Neural cell (in vitro differentiated cells): ENCODE results near the gene STX8. TPM values are rescaled to one million over a fixed set of nuclear protein-coding genes. Genes with fewer than 3 reads are reported as not detected.

ENCODE experiments used
- H2AFZ ChIP-seq: fragments of 200-600, 300-800 bp; sonication (generic), shearing (Covaris generic); 2 replicates; pipeline ENCODE4 v1.6.0; 2014; ENCODE audit warnings: low read depth, mild to moderate bottlenecking, antibody characterized with exemption, low read length, moderate library complexity
- H3F3A ChIP-seq: fragments of 200-600 bp; shearing (Covaris generic); 2 replicates; pipeline ENCODE4 v1.6.1; 2016; ENCODE audit warnings: mild to moderate bottlenecking, moderate library complexity, mixed read lengths, antibody characterized with exemption, low read length; ENCODE audit not compliant: insufficient read depth, poor library complexity, severe bottlenecking
- H3K27ac ChIP-seq: fragments of 200-600, 300-800 bp; sonication (generic), shearing (Covaris generic); 2 replicates; pipeline ENCODE4 v1.5.1; 2014; ENCODE audit warnings: mild to moderate bottlenecking, low read length, moderate library complexity
- H3K27me3 ChIP-seq: fragments of 300-800, 200-600 bp; sonication (generic), shearing (Covaris generic); 2 replicates; pipeline ENCODE4 v1.6.0; 2014; ENCODE audit warnings: mild to moderate bottlenecking, low read depth, low read length, moderate library complexity; ENCODE audit not compliant: insufficient read depth
- H3K36me3 ChIP-seq: fragments of 300-800, 200-600 bp; sonication (generic), shearing (Covaris generic); 2 replicates; pipeline ENCODE4 v1.5.1; 2014; ENCODE audit warnings: mild to moderate bottlenecking, antibody characterized with exemption, low read length, moderate library complexity; ENCODE audit not compliant: insufficient read depth
- H3K4me2 ChIP-seq: fragments of 300-800, 200-600 bp; sonication (generic), shearing (Covaris generic); 2 replicates; pipeline ENCODE4 v1.6.0; 2014; ENCODE audit warnings: mild to moderate bottlenecking, low read length
- H3K4me3 ChIP-seq: fragments of 300-800, 200-600 bp; sonication (generic), shearing (Covaris generic); 2 replicates; pipeline ENCODE4 v1.5.1; 2014; ENCODE audit warnings: mild to moderate bottlenecking, low read length, moderate library complexity
- H3K79me2 ChIP-seq: fragments of 200-600 bp; shearing (Covaris generic); replicated peaks from 2 replicates; pipeline ENCODE4 v1.6.0; 2014; ENCODE audit warnings: mild to moderate bottlenecking, low read length, moderate library complexity; ENCODE audit not compliant: insufficient read depth
- H3K9ac ChIP-seq: fragments of 300-800, 200-600 bp; sonication (generic), shearing (Covaris generic); 2 replicates; pipeline ENCODE4 v1.6.1; 2016; ENCODE audit warnings: mild to moderate bottlenecking, low read length, mixed read lengths
- H3K9me2 ChIP-seq: fragments of 200-600 bp; shearing (Covaris generic); 2 replicates; pipeline ENCODE4 v1.6.1; 2016; ENCODE audit warnings: mild to moderate bottlenecking, low read length, mixed read lengths; ENCODE audit not compliant: insufficient read depth
- H3K9me3 ChIP-seq: fragments of 200-600, 300-800 bp; sonication (generic), shearing (Covaris generic); 2 replicates; pipeline ENCODE4 v1.6.1; 2016; ENCODE audit warnings: mild to moderate bottlenecking, mixed run types, low read length, moderate library complexity, mixed read lengths
- H4K20me1 ChIP-seq: fragments of 200-600 bp; shearing (Covaris generic); 2 replicates; pipeline ENCODE4 v1.6.1; 2016; ENCODE audit warnings: mild to moderate bottlenecking, mixed run types; ENCODE audit not compliant: insufficient read depth
- CTCF ChIP-seq: fragments of 450-650 bp; IDR thresholded peaks from 2 replicates; pipeline ENCODE4 v1.5.1; 2014; ENCODE audit warnings: antibody characterized with exemption, mild to moderate bottlenecking, moderate library complexity; ENCODE audit not compliant: poor library complexity, severe bottlenecking
- EP300 ChIP-seq: fragments of 450-650 bp; conservative IDR thresholded peaks from 2 replicates; pipeline ENCODE4 v1.6.1; 2014; ENCODE audit warnings: antibody characterized with exemption, mild to moderate bottlenecking, moderate library complexity; ENCODE audit not compliant: poor library complexity, severe bottlenecking
- EZH2 ChIP-seq: fragments of 200-600, 300-800 bp; shearing (Covaris generic), sonication (generic); IDR thresholded peaks from 2 replicates; pipeline ENCODE4 v1.6.1; 2014; ENCODE audit warnings: antibody characterized with exemption, low read length, borderline replicate concordance, mild to moderate bottlenecking; ENCODE audit not compliant: insufficient read depth, poor library complexity, severe bottlenecking
- MXI1 ChIP-seq: fragments of 450-650 bp; conservative IDR thresholded peaks from 2 replicates; pipeline ENCODE4 v1.6.1; 2014; ENCODE audit warnings: antibody characterized with exemption, mild to moderate bottlenecking; ENCODE audit not compliant: poor library complexity, severe bottlenecking
- POLR2AphosphoS5 ChIP-seq: IDR thresholded peaks from 2 replicates; pipeline ENCODE4 v1.6.1; 2012
- RAD21 ChIP-seq: fragments of 450-650 bp; conservative IDR thresholded peaks from 2 replicates; pipeline ENCODE4 v1.6.1; 2014; ENCODE audit warnings: antibody characterized with exemption, mild to moderate bottlenecking, moderate library complexity
- REST ChIP-seq: IDR thresholded peaks from 2 replicates; pipeline ENCODE4 v1.6.1; 2012; ENCODE audit warnings: borderline replicate concordance
- SMC3 ChIP-seq: fragments of 450-650 bp; conservative IDR thresholded peaks from 2 replicates; pipeline ENCODE4 v1.6.1; 2014; ENCODE audit warnings: antibody characterized with exemption, mild to moderate bottlenecking, moderate library complexity; ENCODE audit not compliant: poor library complexity
- TAF1 ChIP-seq: IDR thresholded peaks from 2 replicates; pipeline ENCODE4 v1.6.1; 2012; ENCODE audit warnings: low read depth
- polyA plus RNA-seq: library from polyadenylated mRNA; depleted of rRNA; stranded (reverse); fragments of >200 nt; gene quantifications from 2 replicates; pipeline ENCODE4 v1.2.3, GENCODE V29; 2014

STX8 gene
- polyA plus RNA-seq, 1 donor from 2014 or later, result 100 TPM

GRCh38 chr17:9244066-9245052, 331.3 kb downstream of the STX8 start:
- Histone ChIP-seq H3K27ac (no peak overlapping the region), H3K27me3 (no peaks in the 10 kb centered on the region), H3K9ac (no peak overlapping the region)

More at GRCh38 chr17:9244066-9245052, 331.3 kb downstream of the STX8 start:
- Histone ChIP-seq H4K20me1 (no peaks in the 10 kb centered on the region), H2AFZ (no peak overlapping the region), H3F3A (no peaks in the 10 kb centered on the region), H3K9me3 (no peaks in the 10 kb centered on the region), H3K36me3 (no peaks in the 10 kb centered on the region), H3K9me2 (no peaks in the 10 kb centered on the region), H3K4me2 (no peak overlapping the region), H3K4me3 (no peak overlapping the region), H3K79me2 (no peaks in the 10 kb centered on the region)
- TF ChIP-seq TAF1 (no peak), REST (no peak), RAD21 (no peak), CTCF (no peak), EZH2 (no peak), SMC3 (no peak), POLR2AphosphoS5 (no peak), EP300 (no peak), MXI1 (no peak)
